Measurements from ENCODE around the gene ADCY2.
A peak's percentile ranks its signal among the peaks of the same experiment; 100 is the strongest.

ADCY2 gene

DNA sequence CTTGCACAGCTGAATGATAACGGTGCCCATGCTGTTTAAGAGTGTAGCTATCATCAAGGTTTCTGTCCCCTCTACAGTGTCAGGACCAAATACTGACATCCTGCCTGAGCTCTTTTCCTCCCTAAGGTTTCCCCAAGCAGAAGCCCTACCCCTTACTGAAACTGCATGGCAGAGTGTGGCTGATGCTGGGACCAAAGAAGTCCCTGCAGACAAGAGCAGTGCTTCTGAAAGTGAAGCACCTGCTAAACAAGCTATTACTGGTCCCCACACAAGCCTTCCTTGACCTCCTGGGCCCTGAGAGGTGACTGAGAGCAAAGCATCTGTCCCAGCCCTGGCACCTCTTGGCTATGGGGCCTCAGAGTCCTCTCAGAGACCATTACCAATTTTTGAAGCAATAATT, 398.9 kb downstream of the ADCY2 start:
- no peak for DNase-seq

GRCh38 chr5:7795306-7795705, 399.4 kb downstream of the ADCY2 start:
- DNase-seq = no peak

GRCh38 chr5:7801891-7802614, 406.1 kb downstream of the ADCY2 start:
- peak; percentile 90 for DNase-seq

DNA sequence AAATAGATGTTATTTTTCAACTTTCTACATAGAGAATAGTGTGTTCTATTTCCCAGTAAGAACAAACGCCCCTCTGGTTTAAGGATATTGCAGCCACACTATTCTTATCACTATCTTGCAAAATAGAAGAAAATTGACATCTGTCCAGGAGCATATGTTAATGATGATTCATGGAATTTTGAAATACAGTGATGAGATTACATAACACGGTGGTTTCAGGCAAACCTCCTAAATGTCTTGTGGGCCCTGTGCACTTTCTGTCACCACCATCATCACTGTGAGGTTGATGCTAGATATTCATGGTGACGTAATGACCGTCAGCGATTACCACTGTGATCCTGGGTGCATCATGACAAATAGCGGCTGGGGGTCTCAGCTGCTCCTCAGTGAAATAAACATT, 406.9 kb downstream of the ADCY2 start:
- no peak for DNase-seq

DNA sequence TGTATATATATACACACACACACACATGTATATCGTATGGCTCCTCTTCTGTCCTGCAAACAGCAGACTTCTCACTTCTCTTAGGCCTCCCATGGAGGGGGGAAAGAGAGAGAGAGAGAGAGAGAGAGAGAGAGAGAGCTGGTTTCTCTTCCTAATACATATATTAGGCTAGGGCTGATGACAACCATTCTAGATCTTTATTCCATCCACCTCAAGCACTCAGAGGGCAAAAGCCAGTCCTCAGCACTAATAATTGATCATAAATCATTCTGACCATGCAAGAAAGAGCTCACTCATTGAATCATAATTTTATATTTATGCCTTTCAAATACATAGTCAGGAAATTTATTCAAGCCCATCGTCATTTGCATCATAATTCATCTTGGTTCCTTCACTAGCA, 408.0 kb downstream of the ADCY2 start:
- DNase-seq = no peak

GRCh38 chr5:7805379-7805778, 409.4 kb downstream of the ADCY2 start:
- no peak for DNase-seq

DNA sequence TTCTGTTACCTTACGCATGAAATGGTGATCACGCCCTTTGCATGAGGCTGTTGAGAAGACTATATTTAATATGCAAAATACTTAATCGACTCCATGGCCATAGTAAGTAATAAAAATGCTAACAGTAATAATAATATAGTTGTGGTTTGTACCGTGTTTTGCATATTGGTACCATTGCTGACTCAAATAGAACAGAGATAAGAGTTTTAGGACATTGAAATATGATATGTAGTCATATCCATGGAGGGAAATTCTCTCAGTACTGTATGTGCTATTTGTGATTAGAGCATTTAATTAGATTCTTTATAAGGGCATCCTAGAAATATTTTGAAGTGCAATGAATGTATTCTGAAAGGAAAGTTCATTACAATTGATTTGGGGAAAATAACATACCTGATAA, 413.1 kb downstream of the ADCY2 start:
- no peak for DNase-seq

GRCh38 chr5:7811715-7812114, 415.8 kb downstream of the ADCY2 start:
- no peak for DNase-seq

GRCh38 chr5:7813007-7813406, 417.1 kb downstream of the ADCY2 start:
- no peak for DNase-seq

- DNase-seq = no peak
Observed at GRCh38 chr5:7813576-7813975, 417.6 kb downstream of the ADCY2 start.

GRCh38 chr5:7814816-7815215, 418.9 kb downstream of the ADCY2 start:
- no peak for DNase-seq

- peak; percentile 57 for DNase-seq
Observed at GRCh38 chr5:7815892-7816534, 420.1 kb downstream of the ADCY2 start.

GRCh38 chr5:7816535-7816901, 420.6 kb downstream of the ADCY2 start:
- DNase-seq = no peak

DNA sequence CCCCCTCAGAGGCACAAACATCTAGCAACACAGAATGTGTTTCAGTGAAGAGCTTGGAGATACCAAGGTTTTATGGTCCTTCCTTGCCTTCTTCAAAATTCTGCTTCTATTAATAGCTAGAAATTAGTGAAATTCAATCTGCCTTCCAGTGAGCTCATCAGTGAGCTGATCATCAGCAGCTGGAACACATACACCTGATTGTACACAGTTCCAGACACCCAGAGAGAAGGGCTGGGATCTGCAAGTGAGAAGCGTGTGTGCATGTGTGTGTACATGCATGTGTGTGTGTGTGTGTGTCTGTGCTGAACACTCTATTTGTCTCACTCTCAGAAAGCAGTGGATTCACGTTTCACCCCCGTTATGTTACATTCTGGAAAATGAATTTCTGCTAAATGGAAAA, 426.5 kb downstream of the ADCY2 start:
- no peak for DNase-seq

- no peak for DNase-seq
Observed at GRCh38 chr5:7823594-7823993, 427.7 kb downstream of the ADCY2 start.

DNA sequence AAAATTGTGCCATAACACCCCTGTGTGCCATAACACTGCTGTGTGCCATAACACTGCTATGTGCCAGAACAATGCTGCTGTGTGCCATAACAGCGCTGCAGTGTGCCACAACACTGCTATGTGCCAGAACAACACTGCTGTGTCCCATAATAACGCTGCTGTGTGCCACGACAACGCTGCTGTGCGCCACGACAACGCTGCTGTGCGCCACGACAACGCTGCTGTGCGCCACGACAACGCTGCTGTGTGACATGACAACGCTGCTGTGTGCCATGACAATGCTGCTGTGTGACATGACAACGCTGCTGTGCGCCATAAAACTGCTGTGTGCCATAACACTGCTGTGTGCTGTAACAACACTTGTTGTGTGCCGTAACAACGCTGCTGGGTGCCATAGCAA, 429.1 kb downstream of the ADCY2 start:
- no peak for DNase-seq

DNA sequence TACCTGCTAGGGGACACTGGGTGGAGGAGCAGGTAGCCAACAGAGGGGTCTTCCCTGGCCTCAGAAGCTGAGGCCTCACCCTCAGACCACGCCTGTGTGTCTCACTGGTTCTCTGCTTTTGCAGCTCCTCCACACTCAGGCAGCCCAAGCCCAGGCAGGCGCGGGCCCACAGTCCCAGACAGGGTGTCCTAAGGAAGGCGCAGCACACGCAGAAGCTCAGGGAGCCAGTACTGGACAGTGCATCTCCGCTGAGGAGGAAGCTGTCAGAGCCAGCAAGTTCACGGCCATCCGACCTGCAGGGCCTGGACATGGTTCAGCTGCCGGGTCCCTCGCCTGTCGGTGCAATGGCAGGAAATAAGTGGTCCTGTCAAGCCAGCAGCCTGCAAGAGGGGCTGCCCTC, 429.7 kb downstream of the ADCY2 start:
- DNase-seq = no peak

DNA sequence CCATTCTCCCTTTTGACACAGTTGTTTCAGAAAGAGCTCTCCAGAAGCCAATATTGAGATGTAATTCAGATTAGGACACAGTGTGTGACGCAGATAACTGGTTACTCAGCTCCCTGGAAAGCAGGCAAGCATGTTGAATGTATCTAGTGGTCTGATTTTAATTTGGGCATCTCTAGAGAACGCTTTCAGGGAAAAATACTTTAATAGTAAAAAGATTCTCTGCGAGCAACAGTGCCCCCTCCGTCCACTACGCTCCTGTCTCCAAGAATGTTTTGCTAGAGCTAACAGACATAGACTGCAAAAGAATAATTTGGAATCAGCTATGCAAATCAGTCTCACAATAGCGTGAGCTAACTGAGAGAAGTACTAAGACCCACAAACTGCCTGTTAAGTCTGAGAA, 431.7 kb downstream of the ADCY2 start:
- DNase-seq = no peak

- DNase-seq = no peak
Observed at GRCh38 chr5:7828269-7828668, 432.3 kb downstream of the ADCY2 start.

DNA sequence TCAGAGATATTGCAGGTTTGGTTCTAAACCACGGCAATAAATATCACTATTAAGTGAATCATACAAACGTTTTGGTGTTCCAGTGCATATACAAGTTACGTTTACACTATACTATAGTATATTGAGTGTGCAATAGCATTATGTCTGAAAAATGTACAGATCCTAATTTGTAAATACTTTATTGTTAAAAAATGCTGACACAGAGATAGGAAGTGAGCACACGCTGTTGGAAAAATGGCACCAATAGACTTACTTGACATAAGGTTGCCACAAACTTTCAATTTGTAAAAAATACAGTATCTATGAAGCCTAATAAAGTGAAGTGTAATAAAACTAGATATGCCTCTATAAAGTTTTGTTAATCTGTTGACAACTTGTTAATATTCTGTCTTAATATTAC, 439.0 kb downstream of the ADCY2 start:
- DNase-seq = no peak

GRCh38 chr5:7837403-7837802, 441.5 kb downstream of the ADCY2 start:
- DNase-seq = no peak

- no peak for DNase-seq
Observed at GRCh38 chr5:7842531-7842930, 446.6 kb downstream of the ADCY2 start.

- DNase-seq = no peak
Observed at GRCh38 chr5:7844901-7845300, 449.0 kb downstream of the ADCY2 start.

DNA sequence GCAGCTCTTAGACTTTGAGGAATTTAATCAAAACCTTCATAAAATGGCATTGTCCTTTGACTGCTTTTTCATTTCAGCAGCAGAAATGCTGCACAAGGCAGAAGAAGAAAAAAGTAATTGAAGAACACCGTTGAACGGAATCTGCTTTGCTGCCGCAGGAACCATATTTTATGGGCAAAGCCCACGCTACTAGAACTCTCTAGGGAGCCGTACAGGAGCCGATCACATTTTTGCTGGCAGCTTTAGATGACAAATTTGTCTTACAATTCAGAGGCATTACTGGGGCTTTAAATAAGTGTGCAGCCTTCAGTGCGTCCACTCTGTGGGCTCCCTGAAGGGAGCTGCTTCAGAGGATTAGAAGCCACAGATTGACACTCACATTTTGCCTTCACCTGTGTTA, 449.6 kb downstream of the ADCY2 start:
- DNase-seq = no peak

GRCh38 chr5:7846327-7846726, 450.4 kb downstream of the ADCY2 start:
- DNase-seq = no peak
